ENCODE measurements around the gene PPAT.

Gene PPAT

GRCh38 chr4:56433280-56433679, 2.1 kb downstream of the PPAT start:
- DNase-seq, result no peak

- DNase-seq, result no peak
Observed at GRCh38 chr4:56430203-56430602, 5.2 kb downstream of the PPAT start.

- no peak for DNase-seq
Observed at GRCh38 chr4:56427179-56427578, 8.2 kb downstream of the PPAT start.

- no peak for DNase-seq
Observed at GRCh38 chr4:56426273-56426672, 9.1 kb downstream of the PPAT start.

GRCh38 chr4:56425518-56425917, 9.9 kb downstream of the PPAT start:
- DNase-seq, result no peak

- no peak for DNase-seq
Observed at GRCh38 chr4:56424697-56425514, 10.5 kb downstream of the PPAT start.

GRCh38 chr4:56424176-56424575, 11.2 kb downstream of the PPAT start:
- DNase-seq, result no peak

GRCh38 chr4:56417396-56417795, 18.0 kb downstream of the PPAT start:
- DNase-seq, result no peak

- DNase-seq, result no peak
Observed at GRCh38 chr4:56416349-56416748, 19.1 kb downstream of the PPAT start.

- no peak for DNase-seq
Observed at GRCh38 chr4:56414135-56414670, 21.2 kb downstream of the PPAT start.

GRCh38 chr4:56410247-56411062, 25.0 kb downstream of the PPAT start:
- peak; percentile 77 for DNase-seq

- no peak for DNase-seq
Observed at GRCh38 chr4:56409511-56410090, 25.8 kb downstream of the PPAT start.

GRCh38 chr4:56408978-56409377, 26.4 kb downstream of the PPAT start:
- no peak for DNase-seq

GRCh38 chr4:56406151-56406550, 29.3 kb downstream of the PPAT start:
- DNase-seq, result no peak

GRCh38 chr4:56405016-56405415, 30.4 kb downstream of the PPAT start:
- DNase-seq, result no peak

GRCh38 chr4:56400560-56400959, 34.9 kb downstream of the PPAT start:
- no peak for DNase-seq

GRCh38 chr4:56391270-56391669, 44.1 kb downstream of the PPAT start:
- no peak for DNase-seq

GRCh38 chr4:56389558-56389957, 45.9 kb downstream of the PPAT start:
- no peak for DNase-seq

GRCh38 chr4:56388306-56388705, 47.1 kb downstream of the PPAT start:
- no peak for DNase-seq

- DNase-seq, result peak; percentile 70
Observed at GRCh38 chr4:56387023-56388001, 48.1 kb downstream of the PPAT start, which contains the start of gene AASDH. AASDH (minus strand) TSS chr4:56387491; CDS start chr4:56384299, 3,192 bp downstream.

- no peak for DNase-seq
Observed at GRCh38 chr4:56386091-56386490, 49.3 kb downstream of the PPAT start.

GRCh38 chr4:56375458-56375857, 60.0 kb downstream of the PPAT start:
- DNase-seq, result no peak
